Mucosa of descending colon (tissue), 3 donors: ENCODE results near the gene ZFPM1. TPM values are rescaled to one million over a fixed set of nuclear protein-coding genes. Genes with fewer than 3 reads are reported as not detected.

Experiments used
- ATAC-seq: fragments of 200-7000 bp; cut with Tn5 transposase; one replicate; pipeline ENCODE4 v1.9.1; 2020; ENCODE audit warnings: mild to moderate bottlenecking, moderate library complexity
- DNase-seq, 3 donors: peaks; one replicate each; pipeline ENCODE4 v3.0.0-alpha.2; 2020
- H3K36me3 ChIP-seq: fragments of 200-600 bp; one replicate; pipeline ENCODE4 v1.8.0; 2021; ENCODE audit warnings: low read depth, mild to moderate bottlenecking
- H3K4me1 ChIP-seq: fragments of 200-600 bp; one replicate; pipeline ENCODE4 v1.8.0; 2021; ENCODE audit warnings: low read depth, mild to moderate bottlenecking
- H3K4me3 ChIP-seq: fragments of 200-600 bp; one replicate; pipeline ENCODE4 v1.8.0; 2021; ENCODE audit warnings: mild to moderate bottlenecking
- H3K9me3 ChIP-seq: fragments of 200-600 bp; one replicate; pipeline ENCODE4 v1.8.0; 2021; ENCODE audit warnings: mild to moderate bottlenecking
- intact Hi-C, 2 donors: fragments of 100-400 bp; cut with DNase I in 1 of 2; cut with micrococcal nuclease in 1 of 2; formaldehyde crosslinking; loops; one replicate each; pipeline versions ENCODE4 v1.11.0 to v1.11.1; 2022; cut with DNase I, micrococcal nuclease
- total RNA-seq, 3 donors: library from RNA; stranded (reverse); fragmentation: NEBNext Ultra II Directional in 2 of 3; extraction: Animal tissue kit (Norgen Biotek cat#: 25700) in 2 of 3; gene quantifications; one replicate each; pipeline versions ENCODE4 v1.2.1 to v1.2.4, GENCODE V29; 2021 to 2023
- TF ChIP-seq, protein P1 (sequence below): fragments of 200-600 bp; IDR thresholded peaks from one replicate; pipeline ENCODE4 v1.8.0; 2022; ENCODE audit warnings: antibody characterized with exemption, mild to moderate bottlenecking
- donor health status: DM: no; HTN: no; CAD: no; lungs with moderate emphysema.
- donor health status: DM: no; HTN: no; CAD: no.
- donor health status: DM: no; HTN: yes; CAD: no.

ZFPM1 gene
- total RNA-seq, 3 donors from 2014 or later = 5.2 to 10.3 (median 7.2) TPM

DNA sequence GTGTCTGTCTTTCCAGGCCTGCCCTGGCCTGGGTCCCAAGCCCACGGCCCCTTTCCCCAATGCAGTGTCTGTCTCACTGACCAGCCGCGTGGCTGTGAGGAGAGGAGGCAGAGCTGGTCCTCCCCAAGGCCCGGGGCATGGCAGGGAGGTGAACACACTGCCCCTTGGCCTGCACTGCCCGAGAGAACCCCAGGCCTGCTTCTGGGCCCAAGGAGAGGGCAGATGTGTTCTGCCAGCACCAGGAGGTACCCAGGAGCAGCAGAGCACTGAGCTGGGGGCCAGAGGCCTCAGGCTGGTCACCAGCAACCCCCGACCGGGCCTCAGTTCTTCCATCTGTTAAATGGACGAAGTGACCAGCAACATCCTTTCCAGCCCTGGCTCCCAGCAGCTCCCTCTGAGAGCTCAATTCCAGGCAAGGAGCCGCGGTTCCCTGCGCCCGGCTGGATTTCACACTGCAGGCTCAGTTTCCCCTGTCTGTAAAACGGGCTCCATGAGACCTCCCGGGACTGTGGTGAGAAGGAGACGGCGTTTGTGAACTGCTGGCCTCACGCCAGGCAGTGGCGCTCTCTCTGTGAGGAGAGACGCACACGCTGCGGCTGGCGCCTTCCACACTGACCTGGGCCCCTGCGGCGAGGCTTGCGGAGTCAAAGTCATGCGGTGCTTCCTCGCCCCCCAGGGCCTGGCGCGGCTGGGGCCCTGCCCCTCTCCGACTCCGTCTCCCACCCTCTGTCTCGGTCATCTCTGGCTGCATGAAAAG lies 8.1 kb upstream of the ZFPM1 start:
- H3K4me1 ChIP-seq = peaks cover 10% of the 10 kb centered on the region
- H3K36me3 ChIP-seq = no peaks in the 10 kb centered on the region
- ATAC-seq (no peak), DNase-seq (no peak)
- TF ChIP-seq, protein P1, sequence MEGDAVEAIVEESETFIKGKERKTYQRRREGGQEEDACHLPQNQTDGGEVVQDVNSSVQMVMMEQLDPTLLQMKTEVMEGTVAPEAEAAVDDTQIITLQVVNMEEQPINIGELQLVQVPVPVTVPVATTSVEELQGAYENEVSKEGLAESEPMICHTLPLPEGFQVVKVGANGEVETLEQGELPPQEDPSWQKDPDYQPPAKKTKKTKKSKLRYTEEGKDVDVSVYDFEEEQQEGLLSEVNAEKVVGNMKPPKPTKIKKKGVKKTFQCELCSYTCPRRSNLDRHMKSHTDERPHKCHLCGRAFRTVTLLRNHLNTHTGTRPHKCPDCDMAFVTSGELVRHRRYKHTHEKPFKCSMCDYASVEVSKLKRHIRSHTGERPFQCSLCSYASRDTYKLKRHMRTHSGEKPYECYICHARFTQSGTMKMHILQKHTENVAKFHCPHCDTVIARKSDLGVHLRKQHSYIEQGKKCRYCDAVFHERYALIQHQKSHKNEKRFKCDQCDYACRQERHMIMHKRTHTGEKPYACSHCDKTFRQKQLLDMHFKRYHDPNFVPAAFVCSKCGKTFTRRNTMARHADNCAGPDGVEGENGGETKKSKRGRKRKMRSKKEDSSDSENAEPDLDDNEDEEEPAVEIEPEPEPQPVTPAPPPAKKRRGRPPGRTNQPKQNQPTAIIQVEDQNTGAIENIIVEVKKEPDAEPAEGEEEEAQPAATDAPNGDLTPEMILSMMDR = no peak
- no peak overlapping the region for H3K4me3 ChIP-seq
- intact Hi-C loops = loop anchor here (5.0 to 10.0 kb wide), 2 partner anchors 82 to 120 kb away; no protein-coding TSS in a partner anchor
- H3K9me3 ChIP-seq = no peaks in the 10 kb centered on the region

DNA sequence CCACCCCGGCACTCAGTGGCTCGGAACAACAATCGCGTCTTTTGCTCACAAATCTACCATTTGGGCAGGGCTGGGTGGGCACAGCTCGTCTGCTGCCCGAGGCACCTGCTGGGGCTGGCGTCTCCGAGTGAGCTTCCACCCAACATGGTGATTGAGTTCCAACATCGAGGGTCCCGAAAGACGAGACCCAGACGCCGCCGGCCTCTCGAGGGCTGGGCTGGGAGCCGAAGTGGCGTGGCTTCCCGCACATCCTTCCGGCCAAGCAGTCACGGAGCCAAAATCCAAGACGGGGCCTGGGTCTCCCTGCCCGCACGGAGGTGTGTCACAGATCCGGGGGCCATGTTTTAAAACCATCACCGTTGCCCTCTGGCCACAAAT lies 7.5 kb upstream of the ZFPM1 start:
- H3K36me3 ChIP-seq = no peaks in the 10 kb centered on the region
- no peak for ATAC-seq
- H3K4me1 ChIP-seq = peaks cover 10% of the 10 kb centered on the region
- no peak for DNase-seq
- H3K4me3 ChIP-seq = no peak overlapping the region
- no peaks in the 10 kb centered on the region for H3K9me3 ChIP-seq
- intact Hi-C loops = loop anchor here in 1 of 2 donors (5.0 to 10.0 kb wide), 2 partner anchors 82 to 119 kb away; no protein-coding TSS in a partner anchor
- TF ChIP-seq, protein P1 = no peak

DNA sequence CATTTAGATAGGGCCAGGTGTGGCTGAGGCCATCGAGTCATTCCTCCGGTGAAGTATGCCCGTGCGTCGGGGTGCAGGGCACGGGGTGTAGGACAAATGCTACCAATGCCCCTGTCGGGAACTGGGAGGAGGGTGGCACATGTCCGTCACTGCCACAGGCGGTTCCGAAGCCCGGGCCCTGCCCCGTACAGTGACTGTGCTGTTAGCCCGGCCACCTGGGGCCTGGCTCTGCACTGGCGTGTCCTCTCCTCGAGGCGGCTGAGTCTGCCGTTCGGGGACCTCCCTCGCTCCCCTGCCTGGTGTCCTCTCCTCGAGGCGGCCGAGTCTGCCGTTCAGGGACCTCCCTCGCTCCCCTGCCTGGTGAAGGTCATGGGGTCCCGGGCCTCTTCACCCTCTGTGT lies 7.0 kb upstream of the ZFPM1 start:
- DNase-seq (no peak), ATAC-seq (no peak)
- H3K36me3 ChIP-seq = no peaks in the 10 kb centered on the region
- intact Hi-C loops = loop anchor here in 1 of 2 donors (5.0 to 10.0 kb wide), 2 partner anchors 81 to 119 kb away; no protein-coding TSS in a partner anchor
- H3K9me3 ChIP-seq = no peaks in the 10 kb centered on the region
- H3K4me1 ChIP-seq = peaks cover 10% of the 10 kb centered on the region
- TF ChIP-seq, protein P1 = no peak
- no peak overlapping the region for H3K4me3 ChIP-seq

DNA sequence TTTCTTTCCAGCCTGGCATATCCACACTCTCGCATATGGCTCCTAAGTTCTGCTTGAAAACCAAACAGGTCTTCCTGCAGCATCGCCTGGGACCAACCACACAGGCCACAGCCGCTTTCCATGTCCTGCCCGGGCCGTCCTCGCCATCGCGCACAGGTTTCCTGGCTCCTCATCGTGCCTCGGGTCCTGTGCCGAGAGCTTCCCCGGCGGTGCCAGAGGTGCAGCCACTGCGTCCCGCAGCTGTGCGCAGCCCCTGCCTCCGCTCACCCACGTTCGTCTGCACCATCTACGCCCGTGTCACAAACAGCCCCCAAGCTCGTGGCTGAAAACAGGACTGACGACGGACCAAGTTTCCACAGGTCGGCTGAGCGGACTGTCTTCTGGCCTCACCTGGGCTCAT lies 6.3 kb upstream of the ZFPM1 start:
- no peak for ATAC-seq
- no peaks in the 10 kb centered on the region for H3K9me3 ChIP-seq
- H3K36me3 ChIP-seq = no peaks in the 10 kb centered on the region
- intact Hi-C loops = loop anchor here in 1 of 2 donors (5.0 to 10.0 kb wide), 2 partner anchors 81 to 118 kb away; no protein-coding TSS in a partner anchor
- H3K4me3 ChIP-seq = no peak overlapping the region
- TF ChIP-seq, protein P1 = no peak
- H3K4me1 ChIP-seq = peaks cover 10% of the 10 kb centered on the region
- DNase-seq = no peak

DNA sequence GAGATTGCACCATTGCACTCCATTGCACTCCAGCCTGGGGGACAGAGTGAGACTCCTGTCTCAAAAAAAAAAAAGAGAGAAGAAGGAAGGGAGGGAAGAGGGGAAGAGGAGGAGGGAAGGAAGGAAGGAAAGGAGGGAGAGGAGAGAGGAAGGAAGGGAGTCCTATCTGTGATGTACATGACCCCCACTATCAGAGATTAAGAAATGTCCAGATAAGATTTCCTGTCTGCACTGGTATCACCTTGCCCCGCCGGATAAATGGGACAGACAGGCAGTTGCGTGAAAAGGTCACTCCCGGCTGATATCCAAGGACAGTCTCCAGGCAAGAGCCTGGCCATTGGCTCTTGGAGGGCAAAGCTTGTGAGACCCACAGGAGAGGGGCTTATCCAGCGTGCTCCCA lies 5.2 kb upstream of the ZFPM1 start:
- Histone ChIP-seq H3K36me3 (no peaks in the 10 kb centered on the region), H3K4me3 (no peak overlapping the region), H3K4me1 (peaks cover 16% of the 10 kb centered on the region), H3K9me3 (no peaks in the 10 kb centered on the region)
- DNase-seq (no peak), ATAC-seq (no peak)
- TF ChIP-seq, protein P1 = no peak
- intact Hi-C loops = loop anchor here in 1 of 2 donors (5.0 to 10.0 kb wide), 2 partner anchors 79 to 117 kb away; no protein-coding TSS in a partner anchor
